Left lung (tissue), 10 donors: ENCODE measurements around the gene FYN. TPM values are rescaled to one million over a fixed set of nuclear protein-coding genes. Genes with fewer than 3 reads are reported as not detected.
"Not testable (repeated sequence)": the region's sequence is repeated elsewhere in the genome, so short reads cannot be mapped to it uniquely, and the experiment has no call there.

Experiments used
- ATAC-seq: fragments of 200-7000 bp; cut with Tn5 transposase; one replicate; pipeline ENCODE4 v1.9.1; 2020; ENCODE audit warnings: moderate library complexity
- DNase-seq, 4 donors: peaks; one replicate each; pipeline ENCODE4 v3.0.0-alpha.2; 2013 to 2020
- H3K27ac ChIP-seq, 2 donors: fragments of 200-600 bp; sonication (generic) in 1 of 2; one replicate each; pipeline versions ENCODE4 v1.5.0 to v1.8.0; 2020 to 2021
- H3K27me3 ChIP-seq, 2 donors: fragments of 200-600 bp; sonication (generic) in 1 of 2; one replicate each; pipeline versions ENCODE4 v1.5.0 to v1.8.0; 2020 to 2021
- H3K36me3 ChIP-seq, 2 donors: fragments of 200-600 bp; sonication (generic) in 1 of 2; one replicate each; pipeline versions ENCODE4 v1.5.0 to v1.8.0; 2020 to 2021
- H3K4me1 ChIP-seq, 2 donors: fragments of 200-600 bp; one replicate each; pipeline ENCODE4 v1.8.0; 2021
- H3K4me3 ChIP-seq, 2 donors: fragments of 200-600 bp; sonication (generic) in 1 of 2; one replicate each; pipeline versions ENCODE4 v1.5.0 to v1.8.0; 2020 to 2021; ENCODE audit warnings: mild to moderate bottlenecking in 1 of 2
- H3K9me3 ChIP-seq, 2 donors: fragments of 200-600 bp; sonication (generic) in 1 of 2; one replicate each; pipeline versions ENCODE4 v1.5.0 to v1.8.0; 2020 to 2021
- intact Hi-C, 2 donors: fragments of 100-400 bp; cut with DNase I; formaldehyde crosslinking; loops; one replicate each; pipeline versions ENCODE4 v1.11.2 to v1.14.2; 2022
- polyA plus RNA-seq, 6 donors: library from polyadenylated mRNA; unstranded; fragments of 120-200 nt; gene quantifications; one replicate each; pipeline ENCODE4 v1.2.1, GENCODE V29; 2013; ENCODE audit not compliant: insufficient read length in 6 of 6
- total RNA-seq, 2 donors: library from RNA; stranded (reverse); fragmentation: NEBNext Ultra II Directional; extraction: Animal tissue kit (Norgen Biotek cat#: 25700); gene quantifications; one replicate each; pipeline ENCODE4 v1.2.1, GENCODE V29; 2021
- TF ChIP-seq, protein P1 (sequence below), 2 donors: fragments of 200-600 bp; sonication (generic) in 1 of 2; IDR thresholded peaks; one replicate each; pipeline versions ENCODE4 v1.5.0 to v1.8.0; 2021; ENCODE audit warnings: antibody characterized with exemption in 2 of 2
- donor health status: DM: no; HTN: yes; CAD: no.
- donor health status: DM: no; HTN: no; CAD: no.

The FYN gene
- total and polyA plus RNA-seq, 8 donors, result 58.8 to 165 (median 144) TPM

DNA sequence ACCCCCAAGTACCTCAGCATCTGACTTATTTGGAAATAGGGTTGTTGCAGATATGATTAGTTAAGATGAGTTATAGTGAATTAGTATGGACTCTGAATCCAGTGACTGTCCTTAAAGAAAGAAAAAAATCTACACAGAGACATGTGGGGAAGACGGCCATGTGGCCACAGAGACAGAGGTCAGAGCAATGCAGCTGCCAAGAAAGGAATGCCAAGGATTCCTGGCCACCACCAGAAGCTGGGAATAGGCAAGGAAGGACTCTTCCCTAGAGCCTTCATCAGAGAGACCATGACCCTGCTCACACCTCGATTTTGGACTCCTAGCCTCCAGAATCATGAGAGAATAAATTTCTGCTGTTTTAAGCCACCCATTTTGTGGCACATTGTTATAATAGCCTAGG lies 81.8 kb downstream of the FYN start:
- no peaks in the 10 kb centered on the region for H3K9me3 ChIP-seq
- DNase-seq, result no peak
- H3K27me3 ChIP-seq, result no peaks in the 10 kb centered on the region
- intact Hi-C loops, result no loop called here
- no peak overlapping the region for H3K4me3 ChIP-seq
- no peak for ATAC-seq
- no peaks in the 10 kb centered on the region for H3K36me3 ChIP-seq
- TF ChIP-seq, protein P1, sequence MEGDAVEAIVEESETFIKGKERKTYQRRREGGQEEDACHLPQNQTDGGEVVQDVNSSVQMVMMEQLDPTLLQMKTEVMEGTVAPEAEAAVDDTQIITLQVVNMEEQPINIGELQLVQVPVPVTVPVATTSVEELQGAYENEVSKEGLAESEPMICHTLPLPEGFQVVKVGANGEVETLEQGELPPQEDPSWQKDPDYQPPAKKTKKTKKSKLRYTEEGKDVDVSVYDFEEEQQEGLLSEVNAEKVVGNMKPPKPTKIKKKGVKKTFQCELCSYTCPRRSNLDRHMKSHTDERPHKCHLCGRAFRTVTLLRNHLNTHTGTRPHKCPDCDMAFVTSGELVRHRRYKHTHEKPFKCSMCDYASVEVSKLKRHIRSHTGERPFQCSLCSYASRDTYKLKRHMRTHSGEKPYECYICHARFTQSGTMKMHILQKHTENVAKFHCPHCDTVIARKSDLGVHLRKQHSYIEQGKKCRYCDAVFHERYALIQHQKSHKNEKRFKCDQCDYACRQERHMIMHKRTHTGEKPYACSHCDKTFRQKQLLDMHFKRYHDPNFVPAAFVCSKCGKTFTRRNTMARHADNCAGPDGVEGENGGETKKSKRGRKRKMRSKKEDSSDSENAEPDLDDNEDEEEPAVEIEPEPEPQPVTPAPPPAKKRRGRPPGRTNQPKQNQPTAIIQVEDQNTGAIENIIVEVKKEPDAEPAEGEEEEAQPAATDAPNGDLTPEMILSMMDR (IDR thresholded peaks at IDR 0.05), result no peak
- peaks cover 3 to 22% of the 10 kb centered on the region in 2 donors for H3K4me1 ChIP-seq
- H3K27ac ChIP-seq, result no peak overlapping the region

DNA sequence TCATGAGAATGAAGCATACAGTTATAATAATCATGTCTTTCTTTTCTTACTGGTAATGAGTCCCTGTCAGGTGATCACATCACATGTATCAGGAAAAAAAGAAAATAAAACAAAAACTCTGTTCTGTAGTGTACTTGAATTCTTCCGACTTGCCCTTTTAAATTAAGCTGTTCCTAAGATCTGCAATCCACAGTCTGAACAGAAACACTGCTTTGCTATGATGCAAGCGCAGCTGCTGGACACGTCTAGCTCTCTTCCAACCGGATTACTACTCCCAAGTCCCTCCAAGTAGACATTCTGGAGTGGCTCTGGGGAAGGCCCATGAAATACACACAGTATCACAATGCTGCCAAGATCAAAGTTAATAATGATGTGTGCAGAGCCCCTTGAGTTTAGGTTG lies 83.7 kb downstream of the FYN start:
- TF ChIP-seq, protein P1 (IDR thresholded peaks at IDR 0.05), result no peak
- no peak overlapping the region for H3K4me3 ChIP-seq
- H3K36me3 ChIP-seq, result no peaks in the 10 kb centered on the region
- H3K9me3 ChIP-seq, result no peaks in the 10 kb centered on the region
- no peaks in the 10 kb centered on the region for H3K27me3 ChIP-seq
- peak overlapping the region in 1 of 2 donors; percentile 28 for H3K27ac ChIP-seq
- intact Hi-C loops, result no loop called here
- DNase-seq, result peak in 2 of 4 donors; percentile 40 to 71
- peak; percentile 81 for ATAC-seq
- peaks cover 3 to 29% of the 10 kb centered on the region in 2 donors for H3K4me1 ChIP-seq

DNA sequence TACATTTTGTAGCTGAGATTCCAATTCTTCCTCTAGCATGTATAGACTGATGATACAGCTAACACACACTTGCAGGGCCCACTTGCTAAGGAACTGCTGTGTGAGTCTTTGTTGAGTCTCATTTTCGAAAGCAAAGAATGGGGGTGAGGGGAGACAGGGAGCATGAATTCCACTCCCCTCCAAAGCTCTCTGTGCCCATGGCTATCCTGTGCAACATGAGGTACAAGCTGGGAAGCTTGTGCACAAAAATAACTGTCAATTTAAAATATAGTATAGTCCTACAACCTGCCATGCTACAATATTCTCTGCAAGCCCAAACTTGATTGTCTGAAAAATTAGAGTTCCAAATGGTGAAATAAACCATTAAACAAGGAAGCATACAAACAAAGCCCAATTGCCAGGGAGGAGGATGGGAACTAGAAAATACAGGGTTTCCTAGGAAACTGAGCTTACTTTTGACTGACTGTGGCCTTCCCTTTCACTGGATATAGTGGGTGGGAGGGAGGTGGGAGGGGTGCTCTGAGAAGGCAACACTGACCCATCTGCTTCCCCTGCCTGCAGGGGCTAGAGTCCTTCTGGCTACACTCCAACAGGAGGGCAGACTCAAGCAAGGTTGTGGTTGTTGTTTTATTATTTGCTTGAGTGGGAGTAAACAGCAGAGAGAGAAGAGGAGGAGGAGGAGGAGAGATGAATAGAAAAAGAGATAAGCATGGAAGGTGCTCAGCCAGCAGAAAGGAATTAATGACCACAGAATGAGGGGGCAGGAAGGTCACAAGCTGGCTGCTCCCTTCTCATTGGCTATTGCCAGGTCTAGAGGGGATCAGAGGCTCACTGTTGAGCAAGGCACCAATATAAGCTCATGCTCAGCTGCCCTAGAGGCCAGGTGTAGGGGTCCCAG lies 84.6 kb downstream of the FYN start:
- no peak for ATAC-seq
- H3K27me3 ChIP-seq, result no peaks in the 10 kb centered on the region
- no peak overlapping the region for H3K4me3 ChIP-seq
- intact Hi-C loops, result no loop called here
- no peaks in the 10 kb centered on the region for H3K36me3 ChIP-seq
- H3K4me1 ChIP-seq, result peaks cover 3 to 30% of the 10 kb centered on the region in 2 donors
- H3K27ac ChIP-seq, result peak overlapping the region in 1 of 2 donors; percentile 28
- H3K9me3 ChIP-seq, result no peaks in the 10 kb centered on the region
- TF ChIP-seq, protein P1 (IDR thresholded peaks at IDR 0.05), result no peak
- no peak for DNase-seq

DNA sequence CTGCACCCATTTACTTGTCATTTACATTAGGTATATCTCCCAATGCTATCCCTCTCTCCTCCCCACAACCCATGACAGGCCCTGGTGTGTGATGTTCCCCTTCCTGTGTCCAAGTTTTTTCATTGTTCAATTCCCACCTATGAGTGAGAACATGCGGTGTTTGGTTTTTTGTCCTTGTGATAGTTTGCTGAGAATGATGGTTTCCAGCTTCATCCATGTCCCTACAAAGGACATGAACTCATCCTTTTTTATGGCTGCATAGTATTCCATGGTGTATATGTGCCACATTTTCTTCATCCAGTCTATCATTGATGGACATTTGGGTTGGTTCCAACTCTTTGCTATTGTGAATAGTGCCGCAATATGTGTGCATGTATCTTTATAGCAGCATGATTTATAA lies 87.1 kb downstream of the FYN start:
- peaks cover 3 to 24% of the 10 kb centered on the region in 2 donors for H3K4me1 ChIP-seq
- H3K27ac ChIP-seq, H3K27me3 ChIP-seq, H3K36me3 ChIP-seq, intact Hi-C loops, H3K9me3 ChIP-seq, H3K4me3 ChIP-seq, DNase-seq, ATAC-seq: not testable (repeated sequence)

DNA sequence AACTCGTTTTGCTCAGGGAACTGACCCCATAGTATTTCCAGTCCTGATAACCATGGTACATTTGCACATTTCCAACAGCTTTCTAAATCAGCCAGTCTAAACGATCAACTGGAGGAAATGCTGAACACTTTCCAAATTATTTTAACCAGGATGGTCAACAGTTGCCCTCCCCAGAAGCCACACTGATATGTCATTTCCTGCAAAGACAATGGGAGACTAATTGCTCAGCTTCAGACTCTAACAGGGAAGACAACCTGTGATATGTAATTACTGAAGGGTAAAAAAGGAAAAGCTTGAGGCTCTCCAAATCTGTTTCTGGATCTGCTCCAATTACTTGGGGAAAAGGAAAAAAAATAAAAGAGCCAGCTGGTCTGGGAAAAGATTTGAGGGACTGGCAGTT lies 88.8 kb downstream of the FYN start:
- DNase-seq (peak in 2 of 4 donors; percentile 25 to 59), ATAC-seq (no peak)
- Histone ChIP-seq H3K9me3 (no peaks in the 10 kb centered on the region), H3K27ac (peak overlapping the region in 1 of 2 donors; percentile 41), H3K27me3 (no peaks in the 10 kb centered on the region), H3K36me3 (no peaks in the 10 kb centered on the region), H3K4me1 (peaks cover 3 to 24% of the 10 kb centered on the region in 2 donors), H3K4me3 (no peak overlapping the region)
- TF ChIP-seq, protein P1 (IDR thresholded peaks at IDR 0.05), result no peak
- intact Hi-C loops, result no loop called here
